ENCODE results near the gene FRMPD2.

DNA sequence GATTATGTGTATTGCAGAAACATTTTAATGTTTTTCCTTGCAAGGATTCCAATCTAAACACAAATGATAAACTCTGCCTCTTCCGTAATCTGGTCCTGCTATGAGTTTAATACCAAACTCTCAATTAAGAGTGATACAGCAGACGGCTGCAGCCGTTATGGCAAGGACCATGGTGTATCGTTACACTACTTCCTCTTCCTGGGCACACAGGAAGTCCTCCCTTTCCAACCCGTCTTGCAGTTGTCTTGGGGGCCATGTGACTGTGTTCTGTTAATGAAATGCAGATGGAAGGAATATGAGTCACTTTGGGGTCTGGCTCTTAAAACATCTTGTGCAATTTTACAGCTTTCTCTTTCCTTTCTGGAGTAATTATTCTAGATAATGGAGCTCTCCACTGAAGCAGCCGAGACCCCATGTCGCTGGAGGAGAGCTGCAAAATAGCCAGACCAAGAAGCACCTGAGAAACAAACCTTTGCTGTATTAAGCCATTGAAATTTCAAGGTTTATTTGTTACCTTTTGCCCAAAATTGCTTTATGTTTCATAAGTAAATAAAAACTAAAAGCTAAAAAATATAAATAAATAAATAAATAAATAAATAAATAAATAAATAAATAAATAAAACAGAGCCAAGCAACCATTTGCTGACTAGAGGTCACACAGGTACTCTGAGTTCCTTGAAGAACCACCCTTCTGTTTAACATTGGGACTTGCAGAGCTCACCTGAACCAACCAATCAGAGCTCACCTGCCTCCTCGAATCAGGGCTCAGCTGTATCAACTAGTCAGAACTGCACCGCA lies 74.7 kb downstream of the FRMPD2 start:
- TF ChIP-seq NR3C1 (CRISPR knock-in tag; conservative IDR thresholded peaks at IDR 0.05; ENCODE audit: low read depth) (no peak), SP1 (CRISPR knock-in tag; conservative IDR thresholded peaks at IDR 0.05) (no peak), FOXP1 (CRISPR knock-in tag; IDR thresholded peaks at IDR 0.05; ENCODE audit: borderline replicate concordance) (no peak), ELF4 (CRISPR knock-in tag; IDR thresholded peaks at IDR 0.05; ENCODE audit: low read depth) (no peak), IRF2 (CRISPR knock-in tag; IDR thresholded peaks at IDR 0.05; ENCODE audit: borderline replicate concordance, low read depth) (no peak), ZNF138 (CRISPR knock-in tag; conservative IDR thresholded peaks at IDR 0.05) (no peak), NFYB (CRISPR knock-in tag; conservative IDR thresholded peaks at IDR 0.05; ENCODE audit: low read depth) (no peak), CREB1 (CRISPR knock-in tag; IDR thresholded peaks at IDR 0.05) (no peak)
- TF ChIP-seq, protein P1, sequence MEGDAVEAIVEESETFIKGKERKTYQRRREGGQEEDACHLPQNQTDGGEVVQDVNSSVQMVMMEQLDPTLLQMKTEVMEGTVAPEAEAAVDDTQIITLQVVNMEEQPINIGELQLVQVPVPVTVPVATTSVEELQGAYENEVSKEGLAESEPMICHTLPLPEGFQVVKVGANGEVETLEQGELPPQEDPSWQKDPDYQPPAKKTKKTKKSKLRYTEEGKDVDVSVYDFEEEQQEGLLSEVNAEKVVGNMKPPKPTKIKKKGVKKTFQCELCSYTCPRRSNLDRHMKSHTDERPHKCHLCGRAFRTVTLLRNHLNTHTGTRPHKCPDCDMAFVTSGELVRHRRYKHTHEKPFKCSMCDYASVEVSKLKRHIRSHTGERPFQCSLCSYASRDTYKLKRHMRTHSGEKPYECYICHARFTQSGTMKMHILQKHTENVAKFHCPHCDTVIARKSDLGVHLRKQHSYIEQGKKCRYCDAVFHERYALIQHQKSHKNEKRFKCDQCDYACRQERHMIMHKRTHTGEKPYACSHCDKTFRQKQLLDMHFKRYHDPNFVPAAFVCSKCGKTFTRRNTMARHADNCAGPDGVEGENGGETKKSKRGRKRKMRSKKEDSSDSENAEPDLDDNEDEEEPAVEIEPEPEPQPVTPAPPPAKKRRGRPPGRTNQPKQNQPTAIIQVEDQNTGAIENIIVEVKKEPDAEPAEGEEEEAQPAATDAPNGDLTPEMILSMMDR (IDR thresholded peaks at IDR 0.05) = no peak
- TF ChIP-seq, protein P2, sequence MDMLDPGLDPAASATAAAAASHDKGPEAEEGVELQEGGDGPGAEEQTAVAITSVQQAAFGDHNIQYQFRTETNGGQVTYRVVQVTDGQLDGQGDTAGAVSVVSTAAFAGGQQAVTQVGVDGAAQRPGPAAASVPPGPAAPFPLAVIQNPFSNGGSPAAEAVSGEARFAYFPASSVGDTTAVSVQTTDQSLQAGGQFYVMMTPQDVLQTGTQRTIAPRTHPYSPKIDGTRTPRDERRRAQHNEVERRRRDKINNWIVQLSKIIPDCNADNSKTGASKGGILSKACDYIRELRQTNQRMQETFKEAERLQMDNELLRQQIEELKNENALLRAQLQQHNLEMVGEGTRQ (CRISPR knock-in tag; IDR thresholded peaks at IDR 0.05) = no peak
- TF ChIP-seq, protein P3, sequence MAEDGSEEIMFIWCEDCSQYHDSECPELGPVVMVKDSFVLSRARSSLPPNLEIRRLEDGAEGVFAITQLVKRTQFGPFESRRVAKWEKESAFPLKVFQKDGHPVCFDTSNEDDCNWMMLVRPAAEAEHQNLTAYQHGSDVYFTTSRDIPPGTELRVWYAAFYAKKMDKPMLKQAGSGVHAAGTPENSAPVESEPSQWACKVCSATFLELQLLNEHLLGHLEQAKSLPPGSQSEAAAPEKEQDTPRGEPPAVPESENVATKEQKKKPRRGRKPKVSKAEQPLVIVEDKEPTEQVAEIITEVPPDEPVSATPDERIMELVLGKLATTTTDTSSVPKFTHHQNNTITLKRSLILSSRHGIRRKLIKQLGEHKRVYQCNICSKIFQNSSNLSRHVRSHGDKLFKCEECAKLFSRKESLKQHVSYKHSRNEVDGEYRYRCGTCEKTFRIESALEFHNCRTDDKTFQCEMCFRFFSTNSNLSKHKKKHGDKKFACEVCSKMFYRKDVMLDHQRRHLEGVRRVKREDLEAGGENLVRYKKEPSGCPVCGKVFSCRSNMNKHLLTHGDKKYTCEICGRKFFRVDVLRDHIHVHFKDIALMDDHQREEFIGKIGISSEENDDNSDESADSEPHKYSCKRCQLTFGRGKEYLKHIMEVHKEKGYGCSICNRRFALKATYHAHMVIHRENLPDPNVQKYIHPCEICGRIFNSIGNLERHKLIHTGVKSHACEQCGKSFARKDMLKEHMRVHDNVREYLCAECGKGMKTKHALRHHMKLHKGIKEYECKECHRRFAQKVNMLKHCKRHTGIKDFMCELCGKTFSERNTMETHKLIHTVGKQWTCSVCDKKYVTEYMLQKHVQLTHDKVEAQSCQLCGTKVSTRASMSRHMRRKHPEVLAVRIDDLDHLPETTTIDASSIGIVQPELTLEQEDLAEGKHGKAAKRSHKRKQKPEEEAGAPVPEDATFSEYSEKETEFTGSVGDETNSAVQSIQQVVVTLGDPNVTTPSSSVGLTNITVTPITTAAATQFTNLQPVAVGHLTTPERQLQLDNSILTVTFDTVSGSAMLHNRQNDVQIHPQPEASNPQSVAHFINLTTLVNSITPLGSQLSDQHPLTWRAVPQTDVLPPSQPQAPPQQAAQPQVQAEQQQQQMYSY (CRISPR knock-in tag; IDR thresholded peaks at IDR 0.05) = no peak

Measured in WTC11 (cell line).